SK-N-DZ (cell line): Measurements from ENCODE around the gene SLC25A18. TPM values are rescaled to one million over a fixed set of nuclear protein-coding genes. Genes with fewer than 3 reads are reported as not detected.
"Not testable (repeated sequence)": the region's sequence is repeated elsewhere in the genome, so short reads cannot be mapped to it uniquely, and the experiment has no call there.

Source experiments
- DNase-seq: peaks from one replicate; pipeline ENCODE4 v3.0.0-alpha.2; 2015; ENCODE audit warnings: low spot score
- polyA plus RNA-seq, 2 experiments: library from polyadenylated mRNA; depleted of rRNA; stranded (reverse); fragments of >200 nt; gene quantifications; 2 replicates each; pipeline ENCODE4 v1.2.3, GENCODE V29; 2014

The SLC25A18 gene
- polyA plus RNA-seq (2014; cell fraction: cytosol; rRNA removed): 0.47 and 0.54 TPM in 2 replicates
- 0.57 TPM in 1 of 2 replicates, not detected in the other for polyA plus RNA-seq (2014; cell fraction: nucleus; rRNA removed)

- DNase-seq: peak; percentile 40
Observed at GRCh38 chr22:17562906-17563870, at the start of gene SLC25A18. Gene SLC25A18 (plus strand): TSS chr22:17563498. CDS start chr22:17579945, 16,447 bp downstream.

- DNase-seq: no peak
Observed at GRCh38 chr22:17513612-17514011, 49.7 kb upstream of the SLC25A18 start.

GRCh38 chr22:17514084-17514483 lies 49.2 kb upstream of the SLC25A18 start:
- no peak for DNase-seq

- no peak for DNase-seq
Observed at GRCh38 chr22:17518406-17518805, 44.9 kb upstream of the SLC25A18 start.

- not testable (repeated sequence) for DNase-seq
Observed at GRCh38 chr22:17521971-17522370, 41.3 kb upstream of the SLC25A18 start.

- DNase-seq: no peak
Observed at GRCh38 chr22:17523925-17524324, 39.4 kb upstream of the SLC25A18 start.

GRCh38 chr22:17536269-17536668 lies 27.0 kb upstream of the SLC25A18 start:
- no peak for DNase-seq

GRCh38 chr22:17537155-17537554 lies 26.1 kb upstream of the SLC25A18 start:
- no peak for DNase-seq

GRCh38 chr22:17540481-17540880 lies 22.8 kb upstream of the SLC25A18 start:
- no peak for DNase-seq

GRCh38 chr22:17541476-17541875 lies 21.8 kb upstream of the SLC25A18 start:
- DNase-seq: no peak

GRCh38 chr22:17542452-17542851 lies 20.8 kb upstream of the SLC25A18 start:
- no peak for DNase-seq

GRCh38 chr22:17548010-17548755 lies 15.1 kb upstream of the SLC25A18 start:
- no peak for DNase-seq

GRCh38 chr22:17548756-17549035 lies 14.6 kb upstream of the SLC25A18 start:
- no peak for DNase-seq

GRCh38 chr22:17549183-17549582 lies 14.1 kb upstream of the SLC25A18 start:
- no peak for DNase-seq

- DNase-seq: no peak
Observed at GRCh38 chr22:17549655-17550054, 13.6 kb upstream of the SLC25A18 start.

GRCh38 chr22:17552737-17553136 lies 10.6 kb upstream of the SLC25A18 start:
- DNase-seq: no peak

GRCh38 chr22:17554814-17555213 lies 8.5 kb upstream of the SLC25A18 start:
- no peak for DNase-seq

- DNase-seq: no peak
Observed at GRCh38 chr22:17559188-17559587, 4.1 kb upstream of the SLC25A18 start.

- DNase-seq: no peak
Observed at GRCh38 chr22:17563936-17564391, 666 bp downstream of the SLC25A18 start.

- DNase-seq: not testable (repeated sequence)
Observed at GRCh38 chr22:17566016-17566687, 2.9 kb downstream of the SLC25A18 start.

GRCh38 chr22:17566776-17567175 lies 3.5 kb downstream of the SLC25A18 start:
- DNase-seq: no peak

- no peak for DNase-seq
Observed at GRCh38 chr22:17569971-17570511, 6.7 kb downstream of the SLC25A18 start.
